ENCODE data around the gene FHAD1.

- TF ChIP-seq POLR2A (IDR thresholded peaks at IDR 0.05) (no peak), CTCF (IDR thresholded peaks at IDR 0.05) (no peak)
Measured at GRCh38 chr1:15328351-15329103, 81.5 kb downstream of the FHAD1 start.
